Measurements from ENCODE around the gene CCDC69.

The CCDC69 gene

DNA sequence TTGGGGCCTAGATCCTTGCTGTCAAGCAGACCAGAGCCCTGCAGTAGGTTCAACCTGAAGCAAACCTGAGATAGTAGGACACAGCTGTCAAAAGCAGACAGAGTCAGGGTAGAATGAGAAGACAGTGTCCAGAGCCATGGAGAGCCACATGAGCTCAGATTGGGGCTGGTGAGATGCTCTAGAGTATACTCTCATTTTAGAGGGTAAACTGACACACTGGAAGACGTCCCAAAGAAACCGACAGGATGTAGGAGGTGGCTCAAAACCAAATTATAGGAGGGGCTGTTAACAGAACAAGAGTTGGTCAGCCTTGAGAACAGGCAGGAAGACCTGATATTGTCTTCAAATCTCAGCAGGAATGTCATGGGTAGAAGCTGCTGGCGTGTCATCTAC is 11.5 kb downstream of the CCDC69 start:
- H3K79me2 ChIP-seq (ENCODE audit: insufficient read depth, low read length), result peaks cover 75% of the 10 kb centered on the region
- no peaks in the 10 kb centered on the region for H3K27me3 ChIP-seq (ENCODE audit: low read length)
- no peaks in the 10 kb centered on the region for H4K20me1 ChIP-seq (ENCODE audit: low read depth, low read length)
- H3K27ac ChIP-seq (ENCODE audit: low read depth, low read length), result peak overlapping the region; percentile 98
- peaks cover 88% of the 10 kb centered on the region for H3F3A ChIP-seq (ENCODE audit: insufficient read depth)
- no peak for TF ChIP-seq EZH2phosphoT487 (conservative IDR thresholded peaks at IDR 0.05; ENCODE audit: low read length)
- TF ChIP-seq, protein P1, sequence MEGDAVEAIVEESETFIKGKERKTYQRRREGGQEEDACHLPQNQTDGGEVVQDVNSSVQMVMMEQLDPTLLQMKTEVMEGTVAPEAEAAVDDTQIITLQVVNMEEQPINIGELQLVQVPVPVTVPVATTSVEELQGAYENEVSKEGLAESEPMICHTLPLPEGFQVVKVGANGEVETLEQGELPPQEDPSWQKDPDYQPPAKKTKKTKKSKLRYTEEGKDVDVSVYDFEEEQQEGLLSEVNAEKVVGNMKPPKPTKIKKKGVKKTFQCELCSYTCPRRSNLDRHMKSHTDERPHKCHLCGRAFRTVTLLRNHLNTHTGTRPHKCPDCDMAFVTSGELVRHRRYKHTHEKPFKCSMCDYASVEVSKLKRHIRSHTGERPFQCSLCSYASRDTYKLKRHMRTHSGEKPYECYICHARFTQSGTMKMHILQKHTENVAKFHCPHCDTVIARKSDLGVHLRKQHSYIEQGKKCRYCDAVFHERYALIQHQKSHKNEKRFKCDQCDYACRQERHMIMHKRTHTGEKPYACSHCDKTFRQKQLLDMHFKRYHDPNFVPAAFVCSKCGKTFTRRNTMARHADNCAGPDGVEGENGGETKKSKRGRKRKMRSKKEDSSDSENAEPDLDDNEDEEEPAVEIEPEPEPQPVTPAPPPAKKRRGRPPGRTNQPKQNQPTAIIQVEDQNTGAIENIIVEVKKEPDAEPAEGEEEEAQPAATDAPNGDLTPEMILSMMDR (IDR thresholded peaks at IDR 0.05; ENCODE audit: insufficient read depth, low read length, poor library complexity, severe bottlenecking), result no peak
- peak overlapping the region; percentile 46 for H3K4me3 ChIP-seq (ENCODE audit: insufficient read depth, low read length, poor library complexity, severe bottlenecking)
- H2AFZ ChIP-seq (ENCODE audit: low read depth, low read length, severe bottlenecking), result no peak overlapping the region
- H3K36me3 ChIP-seq (ENCODE audit: low read length), result peaks cover 4% of the 10 kb centered on the region; the same call in 1 of the 2 replicates
- peak overlapping the region; percentile 96 for H3K9ac ChIP-seq (ENCODE audit: low read length)
- no peaks in the 10 kb centered on the region for H3K9me2 ChIP-seq (replicated peaks; ENCODE audit: insufficient read depth, low read length)
- peak overlapping the region; percentile 96 for H3K4me2 ChIP-seq (ENCODE audit: low read depth, low read length, poor library complexity, severe bottlenecking)
- H3K9me3 ChIP-seq (ENCODE audit: insufficient read depth, low read length), result no peaks in the 10 kb centered on the region

DNA sequence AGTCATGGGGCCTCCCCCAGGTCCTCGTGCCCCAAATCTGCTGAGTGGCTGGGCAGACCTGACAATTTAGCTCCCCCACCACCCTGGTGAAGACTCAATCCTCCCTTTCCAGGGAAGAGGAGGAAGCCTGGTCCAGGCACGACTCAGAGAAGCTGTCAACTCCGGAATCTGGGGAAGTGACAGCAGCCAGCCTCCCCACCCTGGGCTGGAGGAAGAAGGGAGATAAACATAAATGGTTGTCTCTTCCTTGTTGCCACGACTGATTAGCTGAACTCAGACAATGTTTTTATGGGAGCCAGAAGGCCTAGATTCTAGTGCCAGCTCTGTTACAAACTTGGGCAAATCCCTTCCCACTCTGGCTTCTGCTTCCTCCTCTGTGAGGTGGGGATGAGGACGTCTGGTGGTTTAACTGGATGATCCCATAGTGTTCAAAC is 15.4 kb downstream of the CCDC69 start:
- Histone ChIP-seq H3F3A (ENCODE audit: insufficient read depth) (peaks cover 75% of the 10 kb centered on the region), H3K9me2 (replicated peaks; ENCODE audit: insufficient read depth, low read length) (no peaks in the 10 kb centered on the region), H2AFZ (ENCODE audit: low read depth, low read length, severe bottlenecking) (no peak overlapping the region), H4K20me1 (ENCODE audit: low read depth, low read length) (no peaks in the 10 kb centered on the region), H3K27me3 (ENCODE audit: low read length) (no peaks in the 10 kb centered on the region), H3K27ac (ENCODE audit: low read depth, low read length) (peak overlapping the region; percentile 98), H3K4me2 (ENCODE audit: low read depth, low read length, poor library complexity, severe bottlenecking) (peak overlapping the region; percentile 80), H3K36me3 (ENCODE audit: low read length) (peaks cover 12% of the 10 kb centered on the region), H3K4me3 (ENCODE audit: insufficient read depth, low read length, poor library complexity, severe bottlenecking) (no peak overlapping the region), H3K79me2 (ENCODE audit: insufficient read depth, low read length) (peaks cover 73% of the 10 kb centered on the region), H3K9ac (ENCODE audit: low read length) (peak overlapping the region; percentile 54), H3K9me3 (ENCODE audit: insufficient read depth, low read length) (no peaks in the 10 kb centered on the region)
- no peak for TF ChIP-seq EZH2phosphoT487 (conservative IDR thresholded peaks at IDR 0.05; ENCODE audit: low read length)
- TF ChIP-seq, protein P1 (IDR thresholded peaks at IDR 0.05; ENCODE audit: insufficient read depth, low read length, poor library complexity, severe bottlenecking), result no peak

DNA sequence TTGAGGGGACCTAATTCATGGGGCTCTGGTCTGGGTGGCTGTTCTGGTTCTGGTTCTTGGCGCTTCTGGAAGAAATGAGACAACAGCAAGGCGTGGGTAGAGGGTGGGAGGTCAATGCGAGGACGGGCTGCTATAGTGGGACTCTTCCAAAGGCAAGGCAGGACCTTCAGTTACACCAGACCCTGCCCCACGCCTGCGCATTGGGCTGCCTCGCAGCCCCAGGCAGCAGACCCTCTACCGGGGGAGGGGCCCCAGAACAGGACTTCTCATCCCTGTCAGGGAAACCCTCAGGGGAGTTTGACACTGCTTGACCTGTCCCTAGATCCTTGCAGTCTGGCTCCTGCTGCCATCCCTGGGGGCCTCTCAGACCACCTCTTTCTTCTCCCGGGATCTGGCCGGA is 18.5 kb downstream of the CCDC69 start:
- peak overlapping the region; percentile 61 for H3K27ac ChIP-seq (ENCODE audit: low read depth, low read length)

More for the DNA sequence above, 18.5 kb downstream of the CCDC69 start:
- Histone ChIP-seq H3F3A (ENCODE audit: insufficient read depth) (peaks cover 75% of the 10 kb centered on the region), H3K79me2 (ENCODE audit: insufficient read depth, low read length) (peaks cover 60% of the 10 kb centered on the region), H3K9me3 (ENCODE audit: insufficient read depth, low read length) (no peaks in the 10 kb centered on the region), H4K20me1 (ENCODE audit: low read depth, low read length) (no peaks in the 10 kb centered on the region), H3K4me2 (ENCODE audit: low read depth, low read length, poor library complexity, severe bottlenecking) (no peak overlapping the region), H3K36me3 (ENCODE audit: low read length) (peaks cover 23% of the 10 kb centered on the region), H3K27me3 (ENCODE audit: low read length) (no peaks in the 10 kb centered on the region), H3K9ac (ENCODE audit: low read length) (0 out of 2 replicates have a peak overlapping the region, but pooled peaks have one; percentile 13), H3K4me3 (ENCODE audit: insufficient read depth, low read length, poor library complexity, severe bottlenecking) (no peak overlapping the region), H2AFZ (ENCODE audit: low read depth, low read length, severe bottlenecking) (no peak overlapping the region), H3K9me2 (replicated peaks; ENCODE audit: insufficient read depth, low read length) (no peaks in the 10 kb centered on the region)
- no peak for TF ChIP-seq EZH2phosphoT487 (conservative IDR thresholded peaks at IDR 0.05; ENCODE audit: low read length)
- TF ChIP-seq, protein P1 (IDR thresholded peaks at IDR 0.05; ENCODE audit: insufficient read depth, low read length, poor library complexity, severe bottlenecking), result no peak
